B cell (primary cell): Measurements from ENCODE around the gene CTTN. TPM values are rescaled to one million over a fixed set of nuclear protein-coding genes. Genes with fewer than 3 reads are reported as not detected.
"Not testable (repeated sequence)": the region's sequence is repeated elsewhere in the genome, so short reads cannot be mapped to it uniquely, and the experiment has no call there.

Source experiments
- ATAC-seq: fragments of 200-7000 bp; cut with Tn5 transposase; one replicate; pipeline ENCODE4 v1.10.0; 2021; ENCODE audit warnings: low read depth, mild to moderate bottlenecking, moderate number of reproducible peaks, moderate library complexity
- CTCF ChIA-PET: fragments of 350-600 bp; sonication (Branson Sonifier 250); formaldehyde crosslinking; loops from one replicate; lab custom pipeline; 2021; ENCODE audit warnings: antibody characterized with exemption, inconsistent platforms; lab: Charles Lee
- POLR2A ChIA-PET: fragments of 350-600 bp; sonication (Branson Sonifier 250); formaldehyde crosslinking; loops from one replicate; lab custom pipeline; 2021; ENCODE audit warnings: antibody characterized with exemption; lab: Charles Lee
- DNase-seq: peaks from one replicate; pipeline ENCODE4 v3.0.0; 2013
- H2AFZ ChIP-seq: 2 replicates; pipeline ENCODE4 v1.6.1; 2012; ENCODE audit warnings: mild to moderate bottlenecking, low read depth, low read length; ENCODE audit not compliant: insufficient read depth, poor library complexity, severe bottlenecking
- H3K27ac ChIP-seq, 2 donors: 1 replicate in 1 of 2; 2 replicates in 1 of 2; pipeline ENCODE4 v1.5.1; 2012 to 2013; ENCODE audit warnings: low read length in 2 of 2, mild to moderate bottlenecking in 2 of 2, moderate library complexity in 1 of 2
- H3K27me3 ChIP-seq, 4 experiments: fragments of 200-600 bp in 1 of 4; sonication (generic) in 1 of 4; replicated peaks in 1 of 4; 1 replicate in 2 of 4; 2 replicates in 2 of 4; pipeline versions ENCODE4 v1.6.1 to v1.7.0; 2013 to 2016; ENCODE audit warnings: low read length in 3 of 4, mild to moderate bottlenecking in 2 of 4, mixed read lengths in 1 of 4, moderate library complexity in 1 of 4; ENCODE audit not compliant: insufficient read depth in 4 of 4, control insufficient read depth in 3 of 4; ENCODE audit errors: control extremely low read depth in 1 of 4
- H3K36me3 ChIP-seq, 2 experiments: replicated peaks in 1 of 2; 1 replicate in 1 of 2; 2 replicates in 1 of 2; pipeline versions ENCODE4 v1.6.1 to v1.7.1; 2013; ENCODE audit warnings: low read length in 1 of 2; ENCODE audit not compliant: insufficient read depth in 2 of 2, control insufficient read depth in 1 of 2; ENCODE audit errors: control extremely low read depth in 1 of 2, extremely low read depth in 1 of 2
- H3K4me1 ChIP-seq, 2 donors: fragments of 200-600 bp in 1 of 2; sonication (generic) in 1 of 2; 1 replicate in 1 of 2; 2 replicates in 1 of 2; pipeline versions ENCODE4 v1.5.1 to v1.6.1; 2013 to 2017; ENCODE audit warnings: low read length in 2 of 2; ENCODE audit not compliant: control insufficient read depth in 2 of 2, insufficient read depth in 2 of 2
- H3K4me2 ChIP-seq: replicated peaks from 2 replicates; pipeline ENCODE3; 2012; ENCODE audit warnings: mild to moderate bottlenecking, low read depth, low read length; ENCODE audit not compliant: poor library complexity, severe bottlenecking
- H3K4me3 ChIP-seq, 5 experiments: fragments of 200-600 bp in 1 of 5; sonication (generic) in 1 of 5; 1 replicate in 3 of 5; 2 replicates in 2 of 5; pipeline versions ENCODE4 v1.5.1 to v1.7.0; 2011 to 2016; ENCODE audit warnings: low read length in 4 of 5, mild to moderate bottlenecking in 4 of 5, low read depth in 2 of 5, control low read depth in 1 of 5, moderate library complexity in 1 of 5; ENCODE audit not compliant: insufficient read depth in 1 of 5; ENCODE audit errors: control extremely low read depth in 1 of 5, extremely low read depth in 1 of 5
- H3K79me2 ChIP-seq: fragments of 200-600 bp; sonication (generic); one replicate; pipeline ENCODE4 v1.6.0; 2016; ENCODE audit warnings: low read length; ENCODE audit not compliant: control insufficient read depth, insufficient read depth
- H3K9ac ChIP-seq: fragments of 200-600 bp; sonication (generic); 2 replicates; pipeline ENCODE4 v1.6.1; 2017; ENCODE audit warnings: mild to moderate bottlenecking, low read length, moderate library complexity
- H3K9me3 ChIP-seq, 3 donors: one replicate each; pipeline versions ENCODE4 v1.6.1 to v1.7.1; 2013; ENCODE audit warnings: low read length in 2 of 3; ENCODE audit not compliant: control insufficient read depth in 2 of 3, insufficient read depth in 1 of 3; ENCODE audit errors: control extremely low read depth in 1 of 3
- H4K20me1 ChIP-seq: 2 replicates; pipeline ENCODE4 v1.6.0; 2012; ENCODE audit warnings: mild to moderate bottlenecking, low read length; ENCODE audit not compliant: insufficient read depth, control insufficient read depth, poor library complexity, severe bottlenecking
- H3K27ac Mint-ChIP-seq: one replicate; pipeline ENCODE4 v1.8.0; 2021; ENCODE audit warnings: mixed read lengths
- H3K27me3 Mint-ChIP-seq: one replicate; pipeline ENCODE4 v1.8.0; 2021; ENCODE audit warnings: mixed read lengths
- H3K4me1 Mint-ChIP-seq: one replicate; pipeline ENCODE4 v1.8.0; 2021; ENCODE audit warnings: mixed read lengths
- H3K4me3 Mint-ChIP-seq: one replicate; pipeline ENCODE4 v1.8.0; 2021; ENCODE audit warnings: mixed read lengths
- H3K9me3 Mint-ChIP-seq: one replicate; pipeline ENCODE4 v1.8.0; 2022; ENCODE audit warnings: mixed read lengths; ENCODE audit not compliant: insufficient read depth
- EZH2 ChIP-seq: IDR thresholded peaks from 2 replicates; pipeline ENCODE4 v1.6.1; 2012; ENCODE audit warnings: borderline replicate concordance, low read depth, mild to moderate bottlenecking, moderate library complexity, low read length; ENCODE audit not compliant: insufficient read depth, poor library complexity, severe bottlenecking
- WGBS: methylation state at CpG from one replicate; pipeline ENCODE4 v1.1.5; 2013; ENCODE audit warnings: missing lambda C conversion rate; ENCODE audit not compliant: insufficient coverage; 5-methylcytosine and 5-hydroxymethylcytosine counted together
- intact Hi-C: fragments of 100-400 bp; cut with micrococcal nuclease; formaldehyde crosslinking; loops from one replicate; pipeline ENCODE4 v1.10.0; 2022
- polyA plus RNA-seq: library from polyadenylated mRNA; depleted of rRNA; stranded (reverse); fragments of >200 nt; gene quantifications from 2 replicates; pipeline ENCODE4 v1.2.3, GENCODE V29; 2012
- total RNA-seq, 2 donors: library from RNA; stranded (reverse); fragments of 120-200 nt in 1 of 2; gene quantifications; 1 replicate in 1 of 2; 2 replicates in 1 of 2; pipeline versions ENCODE4 v1.2.3 to v1.2.4, GENCODE V29; 2013 to 2022
- TF ChIP-seq, protein P1 (sequence below): fragments of 200-600 bp; IDR thresholded peaks from one replicate; pipeline ENCODE4 v1.8.0; 2022; ENCODE audit warnings: antibody characterized with exemption, mild to moderate bottlenecking

Gene CTTN
- total and polyA plus RNA-seq, 2 donors (not counting 1 experiment from before 2014, with no cell fraction given): 0.34 TPM; not detected in 1

GRCh38 chr11:70448983-70449567, 50.7 kb downstream of the CTTN start:
- Histone ChIP-seq H3K4me2 (no peak overlapping the region), H3K27ac (no peak overlapping the region), H3K9me3 (peaks cover 5 to 43% (median 33%) of the 10 kb centered on the region in 3 donors), H3K4me1 (no peaks in the 10 kb centered on the region), H3K9ac (no peak overlapping the region), H3K79me2 (no peaks in the 10 kb centered on the region), H3K36me3 (no peaks in the 10 kb centered on the region), H3K27me3 (peaks cover 0 to 12% (median 0%) of the 10 kb centered on the region in 4 experiments), H2AFZ (no peak overlapping the region), H3K4me3 (no peak overlapping the region), H4K20me1 (no peaks in the 10 kb centered on the region)
- H3K4me1 Mint-ChIP-seq: no peaks in the 10 kb centered on the region
- H3K9me3 Mint-ChIP-seq: peaks cover 23% of the 10 kb centered on the region
- H3K27ac Mint-ChIP-seq: no peak overlapping the region
- TF ChIP-seq, protein P1, sequence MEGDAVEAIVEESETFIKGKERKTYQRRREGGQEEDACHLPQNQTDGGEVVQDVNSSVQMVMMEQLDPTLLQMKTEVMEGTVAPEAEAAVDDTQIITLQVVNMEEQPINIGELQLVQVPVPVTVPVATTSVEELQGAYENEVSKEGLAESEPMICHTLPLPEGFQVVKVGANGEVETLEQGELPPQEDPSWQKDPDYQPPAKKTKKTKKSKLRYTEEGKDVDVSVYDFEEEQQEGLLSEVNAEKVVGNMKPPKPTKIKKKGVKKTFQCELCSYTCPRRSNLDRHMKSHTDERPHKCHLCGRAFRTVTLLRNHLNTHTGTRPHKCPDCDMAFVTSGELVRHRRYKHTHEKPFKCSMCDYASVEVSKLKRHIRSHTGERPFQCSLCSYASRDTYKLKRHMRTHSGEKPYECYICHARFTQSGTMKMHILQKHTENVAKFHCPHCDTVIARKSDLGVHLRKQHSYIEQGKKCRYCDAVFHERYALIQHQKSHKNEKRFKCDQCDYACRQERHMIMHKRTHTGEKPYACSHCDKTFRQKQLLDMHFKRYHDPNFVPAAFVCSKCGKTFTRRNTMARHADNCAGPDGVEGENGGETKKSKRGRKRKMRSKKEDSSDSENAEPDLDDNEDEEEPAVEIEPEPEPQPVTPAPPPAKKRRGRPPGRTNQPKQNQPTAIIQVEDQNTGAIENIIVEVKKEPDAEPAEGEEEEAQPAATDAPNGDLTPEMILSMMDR: peak; percentile 39
- TF ChIP-seq EZH2: no peak
- CTCF ChIA-PET: no interaction called here
- POLR2A ChIA-PET: no interaction called here
- DNase-seq (no peak), ATAC-seq (no peak)
- no peak overlapping the region for H3K4me3 Mint-ChIP-seq
- 45% methylated on average over 1 of the region's 2 CpGs for WGBS
- peaks cover 23% of the 10 kb centered on the region for H3K27me3 Mint-ChIP-seq
- intact Hi-C loops: no loop called here

DNA sequence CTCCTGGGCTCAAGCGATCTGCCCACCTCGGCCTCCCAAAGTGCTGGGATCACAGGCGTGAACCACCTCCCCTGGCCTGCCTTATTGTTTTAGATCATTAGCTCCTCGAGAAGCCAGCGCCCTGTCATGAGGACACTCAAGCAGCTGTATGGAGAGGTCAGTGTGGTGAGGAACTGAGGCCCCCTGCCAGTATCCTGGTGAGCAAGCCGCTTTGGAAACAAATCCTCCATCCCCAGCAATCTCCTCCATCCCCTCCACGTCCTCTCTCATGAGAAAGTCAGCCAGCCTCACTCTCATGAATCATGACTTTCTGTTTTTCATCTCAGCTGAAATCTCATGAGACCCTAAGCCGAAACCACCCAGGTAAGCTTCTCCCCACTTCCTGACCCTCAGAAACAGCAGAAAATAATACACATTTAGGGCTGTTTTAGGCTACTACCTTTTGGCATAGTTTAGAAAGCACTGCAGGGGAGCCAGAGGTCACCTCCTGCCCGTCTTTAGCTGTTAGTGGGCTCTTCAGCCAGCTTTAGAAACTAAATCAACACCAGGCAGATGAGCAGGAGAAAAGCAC, 56.0 kb downstream of the CTTN start:
- Histone ChIP-seq H3K79me2 (no peaks in the 10 kb centered on the region), H3K27me3 (peaks cover 0 to 6% (median 0%) of the 10 kb centered on the region in 4 experiments), H3K36me3 (no peaks in the 10 kb centered on the region), H3K4me1 (no peaks in the 10 kb centered on the region), H3K4me2 (no peak overlapping the region), H3K9me3 (peaks cover 5 to 26% (median 16%) of the 10 kb centered on the region in 3 donors), H3K27ac (no peak overlapping the region), H3K4me3 (no peak overlapping the region), H4K20me1 (no peaks in the 10 kb centered on the region), H2AFZ (no peak overlapping the region), H3K9ac (no peak overlapping the region)
- 79% methylated on average over 8 of the region's 9 CpGs for WGBS
- no peak overlapping the region for H3K27ac Mint-ChIP-seq
- peaks cover 14% of the 10 kb centered on the region for H3K9me3 Mint-ChIP-seq
- ATAC-seq: no peak
- H3K27me3 Mint-ChIP-seq: peaks cover 26% of the 10 kb centered on the region
- H3K4me3 Mint-ChIP-seq: no peak overlapping the region
- no peak for DNase-seq
- no peak for TF ChIP-seq EZH2
- TF ChIP-seq, protein P1: no peak
- no peaks in the 10 kb centered on the region for H3K4me1 Mint-ChIP-seq
- ChIA-PET CTCF (interaction anchor here (0.6 kb wide), 1 partner anchor 254 kb away, joined by 3 read pairs; no protein-coding TSS in a partner anchor), POLR2A (no interaction called here)
- intact Hi-C loops: no loop called here

DNA sequence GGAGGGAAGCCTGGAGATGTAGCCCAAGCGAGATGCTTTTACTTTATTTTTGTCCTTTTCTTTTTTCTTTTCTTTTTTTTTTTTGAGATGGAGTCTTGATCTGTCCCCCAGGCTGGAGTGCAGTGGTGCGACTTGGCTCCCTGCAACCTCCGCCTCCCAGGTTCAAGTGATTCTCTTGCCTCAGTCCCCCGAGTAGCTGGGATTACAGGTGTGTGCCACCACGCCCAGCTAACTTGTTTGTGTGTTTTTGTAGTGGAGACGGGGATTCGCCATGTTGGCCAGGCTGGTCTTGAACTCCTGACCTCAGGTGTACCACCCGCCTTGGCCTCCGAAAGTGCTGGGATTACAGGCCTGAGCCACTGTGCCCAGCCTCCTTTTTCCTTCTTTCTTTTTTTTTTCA, 56.5 kb downstream of the CTTN start:
- peaks cover 2 to 22% (median 11%) of the 10 kb centered on the region in 3 donors for H3K9me3 ChIP-seq
- H3K9ac ChIP-seq, POLR2A ChIA-PET, H2AFZ ChIP-seq, H3K9me3 Mint-ChIP-seq, H3K4me1 Mint-ChIP-seq, H3K27ac Mint-ChIP-seq, H3K27ac ChIP-seq, H3K4me3 Mint-ChIP-seq, H3K4me1 ChIP-seq, H3K4me3 ChIP-seq, H3K79me2 ChIP-seq, intact Hi-C loops, H3K27me3 ChIP-seq, DNase-seq, H4K20me1 ChIP-seq, CTCF ChIA-PET, H3K36me3 ChIP-seq, H3K4me2 ChIP-seq, ATAC-seq: not testable (repeated sequence)
- H3K27me3 Mint-ChIP-seq: peaks cover 26% of the 10 kb centered on the region
- WGBS: 100% methylated on average over 4 of the region's 9 CpGs
